Measurements from ENCODE around the gene THG1L.
A peak's percentile ranks its signal among the peaks of the same experiment; 100 is the strongest.
"Not testable (repeated sequence)": the region's sequence is repeated elsewhere in the genome, so short reads cannot be mapped to it uniquely, and the experiment has no call there.

The THG1L gene

GRCh38 chr5:157731272-157732129, at the start of gene THG1L:
Gene THG1L, plus strand, starts transcription at chr5:157731420. Its CDS starts 21 bp downstream, at chr5:157731441.
- DNase-seq: peak; percentile 96

GRCh38 chr5:157682257-157682656, 49.0 kb upstream of the THG1L start:
- DNase-seq: no peak

GRCh38 chr5:157686276-157687197, 44.7 kb upstream of the THG1L start:
- DNase-seq: not testable (repeated sequence)

- no peak for DNase-seq
Measured at GRCh38 chr5:157687198-157687554, 44.0 kb upstream of the THG1L start.

GRCh38 chr5:157689942-157690689, 41.1 kb upstream of the THG1L start:
- DNase-seq: peak; percentile 27

- DNase-seq: no peak
Measured at GRCh38 chr5:157690690-157691433, 40.4 kb upstream of the THG1L start.

GRCh38 chr5:157693816-157694215, 37.4 kb upstream of the THG1L start:
- DNase-seq: not testable (repeated sequence)

GRCh38 chr5:157696154-157696553, 35.1 kb upstream of the THG1L start:
- DNase-seq: not testable (repeated sequence)

GRCh38 chr5:157698674-157699073, 32.5 kb upstream of the THG1L start:
- DNase-seq: not testable (repeated sequence)

- no peak for DNase-seq
Measured at GRCh38 chr5:157703736-157704135, 27.5 kb upstream of the THG1L start.

- DNase-seq: no peak
Measured at GRCh38 chr5:157708866-157709265, 22.4 kb upstream of the THG1L start.

- no peak for DNase-seq
Measured at GRCh38 chr5:157709346-157709745, 21.9 kb upstream of the THG1L start.

- no peak for DNase-seq
Measured at GRCh38 chr5:157710431-157710830, 20.8 kb upstream of the THG1L start.

GRCh38 chr5:157710882-157711281, 20.3 kb upstream of the THG1L start:
- DNase-seq: no peak

GRCh38 chr5:157713830-157714595, 17.2 kb upstream of the THG1L start:
- no peak for DNase-seq

GRCh38 chr5:157714596-157714864, 16.7 kb upstream of the THG1L start:
- no peak for DNase-seq

- DNase-seq: no peak
Measured at GRCh38 chr5:157718519-157718918, 12.7 kb upstream of the THG1L start.

- no peak for DNase-seq
Measured at GRCh38 chr5:157719245-157719644, 12.0 kb upstream of the THG1L start.

- DNase-seq: no peak
Measured at GRCh38 chr5:157721159-157721558, 10.1 kb upstream of the THG1L start.

- DNase-seq: not testable (repeated sequence)
Measured at GRCh38 chr5:157722895-157723294, 8.3 kb upstream of the THG1L start.

GRCh38 chr5:157726607-157727006, 4.6 kb upstream of the THG1L start:
- DNase-seq: not testable (repeated sequence)

GRCh38 chr5:157727858-157728257, 3.4 kb upstream of the THG1L start:
- DNase-seq: not testable (repeated sequence)

Measured in CD4-positive, alpha-beta T cell treated with Interferon gamma for 1 hour (primary cell).